Measurements from ENCODE around the gene NDUFB11.

DNA sequence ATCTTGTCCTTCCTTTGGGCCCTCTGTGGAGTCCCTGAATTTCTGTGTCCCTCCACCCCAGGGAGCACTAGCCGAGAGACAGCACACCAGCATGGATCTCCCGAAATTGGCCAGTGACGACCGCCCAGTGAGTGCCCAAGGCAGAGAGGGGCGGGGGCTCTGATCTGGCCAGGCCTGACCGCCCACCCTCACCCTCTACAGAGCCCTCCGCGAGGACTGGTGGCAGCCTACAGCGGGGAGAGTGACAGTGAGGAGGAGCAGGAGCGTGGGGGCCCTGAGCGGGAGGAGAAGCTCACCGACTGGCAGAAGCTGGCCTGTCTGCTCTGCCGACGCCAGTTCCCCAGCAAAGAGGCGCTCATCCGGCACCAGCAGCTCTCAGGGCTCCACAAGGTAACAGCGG lies 40.7 kb upstream of the NDUFB11 start:
- TF ChIP-seq, protein P1, sequence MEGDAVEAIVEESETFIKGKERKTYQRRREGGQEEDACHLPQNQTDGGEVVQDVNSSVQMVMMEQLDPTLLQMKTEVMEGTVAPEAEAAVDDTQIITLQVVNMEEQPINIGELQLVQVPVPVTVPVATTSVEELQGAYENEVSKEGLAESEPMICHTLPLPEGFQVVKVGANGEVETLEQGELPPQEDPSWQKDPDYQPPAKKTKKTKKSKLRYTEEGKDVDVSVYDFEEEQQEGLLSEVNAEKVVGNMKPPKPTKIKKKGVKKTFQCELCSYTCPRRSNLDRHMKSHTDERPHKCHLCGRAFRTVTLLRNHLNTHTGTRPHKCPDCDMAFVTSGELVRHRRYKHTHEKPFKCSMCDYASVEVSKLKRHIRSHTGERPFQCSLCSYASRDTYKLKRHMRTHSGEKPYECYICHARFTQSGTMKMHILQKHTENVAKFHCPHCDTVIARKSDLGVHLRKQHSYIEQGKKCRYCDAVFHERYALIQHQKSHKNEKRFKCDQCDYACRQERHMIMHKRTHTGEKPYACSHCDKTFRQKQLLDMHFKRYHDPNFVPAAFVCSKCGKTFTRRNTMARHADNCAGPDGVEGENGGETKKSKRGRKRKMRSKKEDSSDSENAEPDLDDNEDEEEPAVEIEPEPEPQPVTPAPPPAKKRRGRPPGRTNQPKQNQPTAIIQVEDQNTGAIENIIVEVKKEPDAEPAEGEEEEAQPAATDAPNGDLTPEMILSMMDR (conservative IDR thresholded peaks at IDR 0.05; ENCODE audit: low read length): no peak
- no peak for TF ChIP-seq EZH2phosphoT487 (IDR thresholded peaks at IDR 0.05; ENCODE audit: borderline replicate concordance, low read depth, low read length)

Measured in OCI-LY7 (cell line).